SU-DHL-6 (cell line): Measurements from ENCODE around the gene WDR48.

Experiments
- EZH2phosphoT487 ChIP-seq: fragments of 200-600 bp; sonication (generic), shearing (Covaris generic); conservative IDR thresholded peaks from 2 replicates; pipeline ENCODE4 v1.6.1; 2018; ENCODE audit warnings: mild to moderate bottlenecking, antibody characterized with exemption, low read length, moderate library complexity, mixed read lengths
- TF ChIP-seq, protein P1 (sequence below): fragments of 200-600 bp; sonication (generic); IDR thresholded peaks from one replicate; pipeline ENCODE4 v1.5.1; 2017; ENCODE audit warnings: antibody characterized with exemption, mild to moderate bottlenecking, low read length, moderate library complexity; ENCODE audit not compliant: insufficient read depth, poor library complexity, severe bottlenecking

DNA sequence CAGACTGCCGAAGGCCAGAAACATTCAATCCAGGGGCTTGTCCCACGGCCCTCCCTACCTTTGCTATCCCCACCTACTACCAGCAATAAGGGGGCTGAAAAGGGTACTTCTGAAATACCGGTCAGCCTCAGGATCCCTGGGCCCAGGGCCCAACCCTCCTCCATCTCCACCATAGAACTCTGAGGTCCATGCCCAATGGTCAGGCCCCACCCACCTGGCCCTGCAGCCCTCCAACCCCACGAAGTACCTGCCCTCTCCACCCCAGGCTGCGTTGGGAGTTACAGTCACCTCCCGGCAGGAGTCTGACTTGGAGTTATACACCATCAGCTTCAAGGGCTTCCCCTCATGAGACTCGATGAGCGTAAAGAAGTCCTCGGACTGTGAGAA is 48.7 kb downstream of the WDR48 start:
- TF ChIP-seq, protein P1, sequence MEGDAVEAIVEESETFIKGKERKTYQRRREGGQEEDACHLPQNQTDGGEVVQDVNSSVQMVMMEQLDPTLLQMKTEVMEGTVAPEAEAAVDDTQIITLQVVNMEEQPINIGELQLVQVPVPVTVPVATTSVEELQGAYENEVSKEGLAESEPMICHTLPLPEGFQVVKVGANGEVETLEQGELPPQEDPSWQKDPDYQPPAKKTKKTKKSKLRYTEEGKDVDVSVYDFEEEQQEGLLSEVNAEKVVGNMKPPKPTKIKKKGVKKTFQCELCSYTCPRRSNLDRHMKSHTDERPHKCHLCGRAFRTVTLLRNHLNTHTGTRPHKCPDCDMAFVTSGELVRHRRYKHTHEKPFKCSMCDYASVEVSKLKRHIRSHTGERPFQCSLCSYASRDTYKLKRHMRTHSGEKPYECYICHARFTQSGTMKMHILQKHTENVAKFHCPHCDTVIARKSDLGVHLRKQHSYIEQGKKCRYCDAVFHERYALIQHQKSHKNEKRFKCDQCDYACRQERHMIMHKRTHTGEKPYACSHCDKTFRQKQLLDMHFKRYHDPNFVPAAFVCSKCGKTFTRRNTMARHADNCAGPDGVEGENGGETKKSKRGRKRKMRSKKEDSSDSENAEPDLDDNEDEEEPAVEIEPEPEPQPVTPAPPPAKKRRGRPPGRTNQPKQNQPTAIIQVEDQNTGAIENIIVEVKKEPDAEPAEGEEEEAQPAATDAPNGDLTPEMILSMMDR, result no peak
- TF ChIP-seq EZH2phosphoT487, result no peak
